Pancreas (tissue), 10 donors: ENCODE data around the gene RNASE4. TPM values are rescaled to one million over a fixed set of nuclear protein-coding genes. Genes with fewer than 3 reads are reported as not detected.

ENCODE experiments used
- ATAC-seq, 4 donors: fragments of 200-7000 bp; cut with Tn5 transposase; one replicate each; pipeline versions ENCODE4 v1.8.0 to v1.9.1; 2020; ENCODE audit warnings: mild to moderate bottlenecking in 4 of 4, moderate library complexity in 4 of 4
- DNase-seq, 6 donors: peaks; one replicate each; pipeline ENCODE4 v3.0.0-alpha.2; 2020
- FAIRE-seq: peaks from 2 replicates; lab custom pipeline; 2012; peaks lifted over from hg19 to GRCh38; lab: Jason Lieb, UNC
- H3K27ac ChIP-seq, 4 donors: fragments of 200-600 bp; sonication (generic); 1 replicate in 3 of 4; 2 replicates in 1 of 4; pipeline versions ENCODE4 v1.5.0 to v1.8.0; 2020
- H3K27me3 ChIP-seq, 4 donors: fragments of 200-600 bp; one replicate each; pipeline ENCODE4 v1.8.0; 2021
- H3K36me3 ChIP-seq, 3 donors: fragments of 200-600 bp; sonication (generic) in 1 of 3; one replicate each; pipeline versions ENCODE4 v1.5.0 to v1.8.0; 2020 to 2021
- H3K4me1 ChIP-seq, 3 donors: fragments of 200-600 bp; one replicate each; pipeline ENCODE4 v1.8.0; 2021
- H3K4me3 ChIP-seq, 4 donors: fragments of 200-600 bp; sonication (generic) in 2 of 4; one replicate each; pipeline versions ENCODE4 v1.5.0 to v1.8.0; 2020 to 2021
- H3K9me3 ChIP-seq, 4 donors: fragments of 200-600 bp; one replicate each; pipeline ENCODE4 v1.8.0; 2021
- CTCF ChIP-seq, 4 donors: fragments of 200-600 bp; sonication (generic) in 3 of 4; IDR thresholded peaks; one replicate each; pipeline versions ENCODE4 v1.5.0 to v1.8.0; 2021; ENCODE audit warnings: antibody characterized with exemption in 4 of 4
- WGBS, 2 donors: extraction: QIAGEN DNeasy Blood & Tissue Kit; methylation state at CpG; one replicate each; pipeline ENCODE4 v1.1.7; 2013; 5-methylcytosine and 5-hydroxymethylcytosine counted together
- intact Hi-C, 3 donors: fragments of 100-400 bp; cut with DNase I; formaldehyde crosslinking; loops; one replicate each; pipeline versions ENCODE4 v1.11.1 to v1.14.2; 2022
- polyA plus RNA-seq, 2 donors: library from polyadenylated mRNA; stranded (reverse); fragments of 200-250 nt; gene quantifications; one replicate each; pipeline ENCODE4 v1.2.3, GENCODE V29; 2013
- total RNA-seq, 6 donors: library from RNA; stranded (reverse); fragmentation: NEBNext Ultra II Directional in 4 of 6; extraction: Animal tissue kit (Norgen Biotek cat#: 25700) in 4 of 6; gene quantifications; one replicate each; pipeline versions ENCODE4 v1.2.1 to v1.2.4, GENCODE V29; 2021 to 2023
- donor health status: healthy with polysubstance abuse.
- donor health status: DM: no; HTN: no; CAD: no; lungs with moderate emphysema.
- donor health status: DM: no; HTN: no; CAD: no.
- donor health status: control.
- donor health status: control.
- donor health status: Bipolar disorder and iron deficiency.
- donor health status: DM: yes; HTN: yes; CAD: no.
- donor health status: DM: no; HTN: no; CAD: no.
- donor health status: DM: no; HTN: no; CAD: no.
- donor health status: DM: yes; HTN: yes; CAD: no.

Gene RNASE4
- total and polyA plus RNA-seq, 8 donors = 9.6 to 26.7 (median 15.4) TPM

DNA sequence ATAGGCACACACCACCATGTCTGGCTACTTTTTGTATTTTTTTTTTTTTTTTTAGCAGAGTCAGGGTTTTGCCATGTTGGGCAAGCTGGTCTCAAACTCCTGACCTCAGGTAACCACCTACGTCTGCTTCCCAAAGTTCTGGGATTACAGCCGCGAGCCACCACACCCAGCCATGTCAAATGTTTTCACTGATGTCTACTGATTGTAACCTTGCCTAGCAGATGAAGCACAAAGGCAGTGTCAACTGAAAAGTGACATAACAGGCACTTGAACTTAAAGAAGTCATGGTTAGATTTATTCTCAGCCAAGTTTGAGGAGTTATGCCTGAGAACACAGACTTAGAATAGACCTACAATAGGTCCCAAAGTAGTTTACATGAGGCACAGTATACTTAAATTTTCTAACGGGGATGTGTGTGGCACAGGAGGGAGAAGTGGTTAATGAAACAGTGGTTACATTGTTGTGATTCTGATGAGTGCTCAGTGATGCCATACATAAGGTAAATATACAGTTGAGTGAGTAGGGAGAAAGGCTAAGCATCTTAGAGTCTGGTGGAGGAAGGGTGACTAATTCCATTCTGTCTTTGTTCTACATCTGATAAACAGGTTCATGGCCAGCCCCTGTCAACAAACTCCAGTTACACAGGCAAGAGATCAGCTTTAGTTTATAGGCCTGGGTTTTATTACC is 12.6 kb upstream of the RNASE4 start:
- no peak for FAIRE-seq

GRCh38 chr14:20675669-20676068 is 8.7 kb upstream of the RNASE4 start:
- ATAC-seq = no peak
- Histone ChIP-seq H3K27ac (no peak overlapping the region), H3K9me3 (no peaks in the 10 kb centered on the region), H3K4me3 (no peak overlapping the region), H3K27me3 (no peaks in the 10 kb centered on the region), H3K36me3 (no peaks in the 10 kb centered on the region), H3K4me1 (peaks cover 3 to 5% (median 3%) of the 10 kb centered on the region in 3 donors)
- no peak for DNase-seq
- no peak for FAIRE-seq
- TF ChIP-seq CTCF (IDR thresholded peaks at IDR 0.05) = no peak
- intact Hi-C loops = no loop called here
- 70 to 86% methylated on average over 2 of the region's 2 CpGs for WGBS, 2 donors

More for the DNA sequence above, 12.6 kb upstream of the RNASE4 start:
- no peak for TF ChIP-seq CTCF (IDR thresholded peaks at IDR 0.05)
- WGBS, 2 donors = 70 to 71% methylated on average over 4 of the region's 4 CpGs
- H3K36me3 ChIP-seq = no peaks in the 10 kb centered on the region
- H3K4me3 ChIP-seq = no peak overlapping the region
- no peaks in the 10 kb centered on the region for H3K4me1 ChIP-seq
- no peaks in the 10 kb centered on the region for H3K27me3 ChIP-seq
- no peak for ATAC-seq
- H3K27ac ChIP-seq = no peak overlapping the region
- no peaks in the 10 kb centered on the region for H3K9me3 ChIP-seq
- intact Hi-C loops = no loop called here
- DNase-seq = no peak

GRCh38 chr14:20676072-20676471 is 8.3 kb upstream of the RNASE4 start:
- DNase-seq (no peak), ATAC-seq (no peak), FAIRE-seq (no peak)
- 71 to 87% methylated on average over 2 of the region's 2 CpGs for WGBS, 2 donors
- Histone ChIP-seq H3K27ac (no peak overlapping the region), H3K4me1 (peaks cover 7% of the 10 kb centered on the region in 3 donors), H3K9me3 (no peaks in the 10 kb centered on the region), H3K27me3 (no peaks in the 10 kb centered on the region), H3K4me3 (no peak overlapping the region), H3K36me3 (no peaks in the 10 kb centered on the region)
- intact Hi-C loops = no loop called here
- no peak for TF ChIP-seq CTCF (IDR thresholded peaks at IDR 0.05)

DNA sequence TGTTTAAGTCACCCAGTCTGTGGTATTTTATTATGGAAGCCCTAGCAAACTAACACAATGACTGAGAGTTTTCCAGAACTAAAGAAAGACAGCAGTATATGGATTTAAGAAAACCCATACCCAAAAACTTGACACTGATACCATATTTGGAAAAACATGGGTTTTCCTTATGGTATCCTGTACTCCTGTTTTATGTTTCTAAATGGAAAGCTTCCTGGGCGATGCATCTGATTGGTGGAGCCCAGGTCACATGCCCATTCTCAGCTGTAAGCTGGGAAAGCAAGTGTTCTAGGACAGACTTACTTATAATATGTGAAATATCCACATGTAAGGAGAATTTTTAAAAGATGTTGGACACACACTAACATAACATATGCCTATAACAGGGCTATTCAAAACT is 4.5 kb upstream of the RNASE4 start:
- Histone ChIP-seq H3K27ac (no peak overlapping the region), H3K4me3 (no peak overlapping the region), H3K4me1 (peaks cover 7 to 13% (median 10%) of the 10 kb centered on the region in 3 donors), H3K27me3 (no peaks in the 10 kb centered on the region), H3K9me3 (no peaks in the 10 kb centered on the region), H3K36me3 (no peaks in the 10 kb centered on the region)
- FAIRE-seq (no peak), DNase-seq (peak in 2 of 6 donors; percentile 58 to 60), ATAC-seq (no peak)
- 90 to 94% methylated on average over 1 of the region's 1 CpG for WGBS, 2 donors
- intact Hi-C loops = loop anchor here in 1 of 3 donors (10.0 kb wide), 1 partner anchor 65 kb away; no protein-coding TSS in a partner anchor
- TF ChIP-seq CTCF (IDR thresholded peaks at IDR 0.05) = no peak

GRCh38 chr14:20680363-20680762 is 4.0 kb upstream of the RNASE4 start:
- no peak for DNase-seq
- peak overlapping the region in 1 of 4 donors; percentile 99 for H3K27ac ChIP-seq
- WGBS, 2 donors = 53 to 62% methylated on average over 8 of the region's 8 CpGs
- H3K9me3 ChIP-seq = no peaks in the 10 kb centered on the region
- no peak overlapping the region for H3K4me3 ChIP-seq
- TF ChIP-seq CTCF (IDR thresholded peaks at IDR 0.05) = no peak
- H3K4me1 ChIP-seq = peaks cover 7 to 13% (median 10%) of the 10 kb centered on the region in 3 donors
- FAIRE-seq = no peak
- intact Hi-C loops = loop anchor here in 1 of 3 donors (10.0 kb wide), 1 partner anchor 66 kb away; no protein-coding TSS in a partner anchor
- H3K36me3 ChIP-seq = no peaks in the 10 kb centered on the region
- H3K27me3 ChIP-seq = no peaks in the 10 kb centered on the region
- ATAC-seq = no peak
